Duodenal mucosa (tissue), 2 donors: ENCODE results near the gene NCOA3.

Source experiments
- H3K27ac ChIP-seq: one replicate; pipeline ENCODE4 v1.7.0; 2013; ENCODE audit warnings: low read depth, low read length
- H3K27me3 ChIP-seq, 2 donors: one replicate each; pipeline ENCODE4 v1.7.0; 2013; ENCODE audit warnings: low read length in 2 of 2, control low read depth in 1 of 2; ENCODE audit not compliant: insufficient read depth in 2 of 2, control insufficient read depth in 1 of 2
- H3K36me3 ChIP-seq, 2 donors: one replicate each; pipeline ENCODE4 v1.7.0; 2013; ENCODE audit warnings: low read length in 2 of 2, control low read depth in 1 of 2; ENCODE audit not compliant: insufficient read depth in 2 of 2, control insufficient read depth in 1 of 2
- H3K4me1 ChIP-seq, 2 donors: one replicate each; pipeline ENCODE4 v1.7.0; 2013; ENCODE audit warnings: low read length in 2 of 2, control low read depth in 1 of 2; ENCODE audit not compliant: insufficient read depth in 2 of 2, control insufficient read depth in 1 of 2
- H3K4me3 ChIP-seq, 2 donors: one replicate each; pipeline ENCODE4 v1.7.0; 2013; ENCODE audit warnings: low read length in 2 of 2, low read depth in 1 of 2
- H3K9ac ChIP-seq, 2 donors: one replicate each; pipeline ENCODE4 v1.7.0; 2013; ENCODE audit warnings: low read length in 2 of 2, low read depth in 1 of 2
- H3K9me3 ChIP-seq, 2 donors: one replicate each; pipeline ENCODE4 v1.7.0; 2013; ENCODE audit warnings: low read length in 2 of 2, control low read depth in 1 of 2; ENCODE audit not compliant: control insufficient read depth in 1 of 2

Gene NCOA3

GRCh38 chr20:47648943-47649342, 147.3 kb downstream of the NCOA3 start:
- Histone ChIP-seq H3K4me3 (no peak overlapping the region), H3K9me3 (no peaks in the 10 kb centered on the region), H3K27me3 (no peaks in the 10 kb centered on the region), H3K4me1 (no peaks in the 10 kb centered on the region), H3K27ac (no peak overlapping the region), H3K36me3 (peaks cover 29 to 61% of the 10 kb centered on the region in 2 donors), H3K9ac (no peak overlapping the region)

GRCh38 chr20:47652301-47652700, 150.6 kb downstream of the NCOA3 start:
- no peaks in the 10 kb centered on the region for H3K9me3 ChIP-seq
- no peak overlapping the region for H3K9ac ChIP-seq
- H3K27ac ChIP-seq: no peak overlapping the region
- no peak overlapping the region for H3K4me3 ChIP-seq
- H3K27me3 ChIP-seq: no peaks in the 10 kb centered on the region
- H3K4me1 ChIP-seq: no peaks in the 10 kb centered on the region
- peaks cover 33 to 65% of the 10 kb centered on the region in 2 donors for H3K36me3 ChIP-seq

GRCh38 chr20:47652794-47653193, 151.1 kb downstream of the NCOA3 start:
- Histone ChIP-seq H3K27ac (no peak overlapping the region), H3K36me3 (peaks cover 30 to 65% of the 10 kb centered on the region in 2 donors), H3K4me1 (no peaks in the 10 kb centered on the region), H3K9ac (no peak overlapping the region), H3K9me3 (no peaks in the 10 kb centered on the region), H3K27me3 (no peaks in the 10 kb centered on the region), H3K4me3 (no peak overlapping the region)

- Histone ChIP-seq H3K9ac (no peak overlapping the region), H3K27ac (no peak overlapping the region), H3K27me3 (no peaks in the 10 kb centered on the region), H3K36me3 (peaks cover 30 to 67% of the 10 kb centered on the region in 2 donors), H3K4me3 (no peak overlapping the region), H3K4me1 (no peaks in the 10 kb centered on the region), H3K9me3 (no peaks in the 10 kb centered on the region)
These were observed 152.2 kb downstream of the NCOA3 start for GRCh38 chr20:47653869-47654268.

- Histone ChIP-seq H3K4me3 (no peak overlapping the region), H3K4me1 (no peaks in the 10 kb centered on the region), H3K9me3 (no peaks in the 10 kb centered on the region), H3K9ac (no peak overlapping the region), H3K27me3 (no peaks in the 10 kb centered on the region), H3K27ac (no peak overlapping the region), H3K36me3 (peaks cover 30 to 69% of the 10 kb centered on the region in 2 donors)
These were observed 152.7 kb downstream of the NCOA3 start for GRCh38 chr20:47654370-47654769.

- Histone ChIP-seq H3K9ac (no peak overlapping the region), H3K27ac (no peak overlapping the region), H3K36me3 (peaks cover 26 to 69% of the 10 kb centered on the region in 2 donors), H3K9me3 (no peaks in the 10 kb centered on the region), H3K4me1 (peaks cover 0 to 10% of the 10 kb centered on the region in 2 donors), H3K27me3 (no peaks in the 10 kb centered on the region), H3K4me3 (no peak overlapping the region)
These were observed 153.9 kb downstream of the NCOA3 start for GRCh38 chr20:47655635-47656034.

GRCh38 chr20:47656318-47656717, 154.6 kb downstream of the NCOA3 start:
- Histone ChIP-seq H3K36me3 (peaks cover 25 to 68% of the 10 kb centered on the region in 2 donors), H3K27me3 (no peaks in the 10 kb centered on the region), H3K4me3 (no peak overlapping the region), H3K27ac (no peak overlapping the region), H3K4me1 (peaks cover 0 to 11% of the 10 kb centered on the region in 2 donors), H3K9ac (no peak overlapping the region), H3K9me3 (no peaks in the 10 kb centered on the region)

GRCh38 chr20:47659904-47660601, 158.4 kb downstream of the NCOA3 start:
- H3K36me3 ChIP-seq: peaks cover 19 to 50% of the 10 kb centered on the region in 2 donors
- H3K9ac ChIP-seq: no peak overlapping the region
- no peak overlapping the region for H3K4me3 ChIP-seq
- peaks cover 8 to 19% of the 10 kb centered on the region in 2 donors for H3K4me1 ChIP-seq
- H3K27me3 ChIP-seq: no peaks in the 10 kb centered on the region
- H3K27ac ChIP-seq: no peak overlapping the region
- no peaks in the 10 kb centered on the region for H3K9me3 ChIP-seq

- peaks cover 8 to 19% of the 10 kb centered on the region in 2 donors for H3K4me1 ChIP-seq
- no peak overlapping the region for H3K4me3 ChIP-seq
- no peak overlapping the region for H3K27ac ChIP-seq
- no peaks in the 10 kb centered on the region for H3K27me3 ChIP-seq
- H3K9me3 ChIP-seq: no peaks in the 10 kb centered on the region
- no peak overlapping the region for H3K9ac ChIP-seq
- H3K36me3 ChIP-seq: peaks cover 15 to 48% of the 10 kb centered on the region in 2 donors
These were observed 158.9 kb downstream of the NCOA3 start for GRCh38 chr20:47660602-47660905.

GRCh38 chr20:47660983-47661700, 159.5 kb downstream of the NCOA3 start:
- H3K27me3 ChIP-seq: no peaks in the 10 kb centered on the region
- H3K36me3 ChIP-seq: peaks cover 15 to 54% of the 10 kb centered on the region in 2 donors
- no peak overlapping the region for H3K9ac ChIP-seq
- H3K4me1 ChIP-seq: peaks cover 8 to 19% of the 10 kb centered on the region in 2 donors
- H3K27ac ChIP-seq: no peak overlapping the region
- no peak overlapping the region for H3K4me3 ChIP-seq
- H3K9me3 ChIP-seq: no peaks in the 10 kb centered on the region
